HG03439 (cell line): ENCODE measurements around the gene TSG101.

Experiments
- ATAC-seq: cut with Tn5 transposase; IDR thresholded peaks from one replicate; pipeline ENCODE4 v1.9.1; 2021; ENCODE audit warnings: mild to moderate bottlenecking, moderate library complexity; ENCODE audit not compliant: unreplicated experiment

Gene TSG101

DNA sequence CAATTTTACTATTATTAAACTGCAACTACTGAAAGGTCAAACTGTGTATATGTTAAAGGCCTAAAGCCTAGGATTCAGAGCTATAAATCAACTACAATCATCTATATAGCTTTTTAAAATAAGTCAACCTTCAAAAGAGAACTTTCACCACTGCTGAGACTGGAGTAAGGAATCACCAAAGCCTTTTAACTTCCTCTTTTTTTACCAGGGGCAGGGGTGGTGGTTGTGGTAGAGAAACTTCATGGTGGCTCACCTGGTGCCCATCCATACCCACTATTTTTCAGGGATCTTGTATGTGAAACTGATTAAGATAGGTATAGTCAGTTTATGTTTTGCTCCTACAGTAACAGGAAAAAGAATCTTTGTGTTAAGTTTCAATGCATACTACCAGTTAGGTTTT lies 31.5 kb downstream of the TSG101 start:
- ATAC-seq = no peak

DNA sequence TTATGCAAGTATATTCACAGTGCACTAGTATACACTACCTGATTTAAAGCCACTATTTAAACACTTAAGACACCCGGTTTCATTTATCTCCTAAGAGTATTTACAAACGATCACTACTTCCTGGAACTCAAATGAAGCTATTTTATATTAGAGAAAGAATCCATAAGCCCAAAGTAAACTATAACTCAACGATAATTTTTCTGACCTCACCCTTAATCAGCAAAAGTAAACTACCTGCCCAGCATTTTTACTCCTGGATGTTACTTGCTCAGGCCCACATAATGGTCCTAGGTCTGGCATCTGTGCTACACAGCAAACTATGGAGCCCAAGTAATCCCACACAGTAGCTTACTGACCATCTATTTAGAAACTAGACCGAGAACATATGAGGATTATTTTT lies 33.4 kb downstream of the TSG101 start:
- ATAC-seq = no peak

DNA sequence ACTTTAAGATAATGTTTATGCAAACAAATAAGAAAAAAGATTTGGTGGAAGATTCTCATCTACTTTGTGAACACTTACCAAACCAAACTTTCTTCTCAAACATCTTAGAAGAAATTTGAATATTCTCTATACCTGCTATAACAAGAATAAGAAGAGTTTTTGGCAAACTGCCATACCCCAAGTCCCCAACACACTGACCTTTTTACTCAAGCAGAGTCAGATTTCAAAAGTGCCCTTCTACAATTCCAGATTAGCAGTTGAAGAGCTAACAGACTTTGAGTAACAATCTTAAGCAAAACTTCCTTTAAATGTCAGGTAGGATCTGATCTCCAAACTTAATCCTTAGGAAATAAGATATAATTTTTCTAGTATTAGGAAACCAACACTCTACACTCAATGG lies 33.9 kb downstream of the TSG101 start:
- ATAC-seq = no peak

DNA sequence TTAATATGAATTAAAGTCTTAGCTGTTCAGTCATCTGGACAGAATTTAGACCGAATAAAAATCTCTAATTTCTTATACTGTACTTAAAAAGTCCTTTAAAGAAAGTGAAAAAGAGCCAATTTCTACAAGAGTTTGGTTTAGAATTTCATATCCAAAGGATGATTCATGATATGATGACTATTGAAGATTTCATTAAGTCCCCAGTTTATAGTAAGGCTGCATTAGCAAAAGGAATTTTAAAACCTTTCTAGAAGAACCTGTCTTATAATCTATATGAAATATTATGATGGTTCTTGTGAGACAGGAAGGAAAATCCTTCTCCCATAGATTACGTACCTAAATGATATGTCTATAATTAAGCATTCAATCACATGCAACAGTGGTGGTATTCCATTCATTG lies 34.8 kb downstream of the TSG101 start:
- ATAC-seq = no peak

DNA sequence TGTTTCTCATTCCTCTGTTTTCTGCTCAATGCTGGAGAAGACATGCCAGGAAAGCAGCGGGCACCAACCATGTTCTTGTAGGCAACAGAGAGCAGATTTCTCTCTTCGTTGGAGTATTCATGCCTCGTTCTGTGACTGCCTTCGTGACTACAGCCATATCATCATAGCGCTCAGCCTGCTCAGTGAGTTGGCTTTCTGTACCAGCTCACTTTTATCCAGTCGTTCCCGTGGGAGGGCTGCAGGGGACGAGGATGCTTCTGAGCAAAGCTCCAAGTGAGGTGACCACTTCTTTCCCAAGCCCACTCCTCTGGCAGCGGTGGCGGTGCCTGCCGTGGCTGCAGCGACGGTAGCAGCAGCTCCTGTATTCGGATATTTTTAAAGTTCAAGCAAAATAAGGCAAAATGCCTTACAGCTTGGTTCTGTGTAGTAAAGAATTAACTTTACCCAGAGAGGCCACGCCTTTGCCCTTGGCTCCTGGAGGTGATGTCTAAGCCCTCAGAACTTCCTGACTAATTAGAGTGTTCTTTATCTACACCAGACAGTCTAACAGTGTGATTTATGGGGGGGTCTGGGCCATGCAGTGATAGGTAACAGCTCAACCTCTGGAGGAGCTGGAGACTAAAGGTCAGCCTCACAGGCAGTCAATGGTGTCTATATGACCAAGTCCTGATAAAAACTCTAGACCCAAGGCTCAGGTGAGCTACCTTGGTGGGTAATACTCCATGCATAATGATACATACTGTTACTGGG lies 35.8 kb downstream of the TSG101 start:
- ATAC-seq = no peak

DNA sequence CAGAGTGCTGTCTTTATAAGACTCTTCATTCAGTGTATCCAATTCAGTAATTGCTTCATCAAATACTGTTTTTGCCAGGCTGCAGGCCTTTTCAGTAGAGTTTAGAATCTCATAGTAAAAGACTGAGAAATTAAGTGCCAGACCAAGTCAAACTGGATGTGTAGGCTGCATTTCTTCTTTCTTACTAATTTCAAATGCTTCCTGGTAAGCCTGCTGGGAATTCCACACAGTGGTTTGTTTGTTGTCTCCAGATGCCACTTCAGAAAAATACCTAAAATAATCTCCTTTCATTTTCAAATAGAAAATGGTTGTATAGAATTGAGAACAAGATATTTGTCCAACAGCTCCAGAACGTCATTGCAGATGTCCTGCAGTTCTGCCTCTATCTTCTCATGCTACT lies 36.4 kb downstream of the TSG101 start:
- no peak for ATAC-seq

DNA sequence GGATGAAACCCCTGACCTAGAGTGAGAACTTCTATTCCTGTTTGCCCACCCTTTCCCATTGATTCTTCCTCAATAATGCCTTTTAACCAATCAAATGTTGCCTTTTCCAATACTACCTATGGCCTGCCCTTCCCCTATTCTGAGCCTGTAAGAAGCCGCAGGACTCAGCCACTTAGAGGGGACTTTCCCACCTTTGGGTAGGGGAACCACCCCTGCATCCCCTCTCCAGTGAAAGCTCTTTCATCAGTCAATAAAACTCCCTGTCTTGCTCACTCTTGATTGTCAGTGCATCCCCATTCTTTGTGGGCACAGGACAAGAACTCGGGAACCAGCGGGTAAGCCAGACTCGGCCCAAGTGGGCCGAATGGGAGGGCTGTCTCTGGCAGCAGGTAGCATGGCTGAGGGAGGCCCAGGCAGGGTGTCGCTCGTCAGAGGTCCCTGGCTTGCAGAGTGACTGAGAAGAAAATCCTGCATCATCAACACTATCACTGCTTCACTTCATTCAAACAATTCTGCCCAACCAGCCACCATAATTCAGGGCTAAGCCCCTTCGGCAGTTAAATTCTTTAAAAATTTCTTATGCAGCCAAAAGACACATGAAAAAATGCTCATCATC lies 40.7 kb downstream of the TSG101 start:
- no peak for ATAC-seq

DNA sequence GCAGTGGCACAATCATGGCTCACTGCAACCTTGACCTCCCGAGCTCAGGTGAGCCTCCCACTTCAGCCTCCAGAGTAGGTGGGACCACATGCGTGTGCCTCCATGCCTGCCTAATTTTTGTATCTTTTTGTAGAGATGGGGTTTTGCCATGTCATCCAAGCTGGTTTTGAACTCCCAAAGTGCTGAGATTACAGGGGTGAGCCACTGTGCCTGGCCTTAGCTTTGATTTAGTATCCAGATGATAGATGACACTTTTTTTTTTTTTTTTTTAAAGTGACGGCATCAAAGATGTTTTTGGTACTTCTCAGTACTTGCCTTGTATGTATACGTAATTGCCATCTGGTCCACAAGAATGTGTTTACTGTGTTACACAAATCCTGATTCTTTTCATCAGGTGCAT lies 47.7 kb downstream of the TSG101 start:
- no peak for ATAC-seq

DNA sequence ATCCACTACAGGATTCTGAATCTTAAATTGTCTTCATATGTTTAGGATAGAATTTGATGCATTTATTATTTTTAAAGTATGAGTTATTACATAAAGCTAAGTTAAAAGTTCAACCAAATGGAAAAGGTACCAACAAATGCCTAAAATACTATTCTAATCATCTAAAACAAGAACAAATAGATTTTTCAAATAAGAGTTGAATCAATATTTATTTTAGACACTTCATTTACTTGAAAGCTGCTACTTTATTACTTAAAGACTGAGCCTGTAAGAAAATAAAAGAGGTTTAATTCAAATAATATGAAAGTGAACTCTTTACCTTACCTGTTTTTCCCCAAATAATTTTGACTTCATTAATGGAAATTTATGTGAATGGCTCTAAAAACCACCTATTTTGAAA lies 54.2 kb downstream of the TSG101 start:
- no peak for ATAC-seq

DNA sequence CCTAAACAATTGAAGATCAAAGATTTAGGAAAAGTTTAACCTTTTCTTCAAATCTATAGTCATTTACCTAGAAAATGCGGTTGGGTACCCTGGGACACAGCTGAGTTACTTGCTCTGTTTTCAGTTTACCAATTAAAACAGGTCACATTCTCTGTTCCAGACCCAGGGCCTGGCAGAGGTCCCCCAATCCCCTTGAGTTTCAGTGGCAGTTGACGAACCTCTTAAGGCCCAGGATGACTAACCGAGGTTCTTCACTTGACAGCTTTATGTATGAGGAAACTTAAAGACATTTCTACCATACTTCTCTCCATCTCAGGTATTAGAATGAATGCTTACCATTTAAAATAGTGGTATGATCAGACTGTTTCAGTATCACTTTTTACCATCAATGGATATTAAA lies 54.7 kb downstream of the TSG101 start:
- no peak for ATAC-seq

DNA sequence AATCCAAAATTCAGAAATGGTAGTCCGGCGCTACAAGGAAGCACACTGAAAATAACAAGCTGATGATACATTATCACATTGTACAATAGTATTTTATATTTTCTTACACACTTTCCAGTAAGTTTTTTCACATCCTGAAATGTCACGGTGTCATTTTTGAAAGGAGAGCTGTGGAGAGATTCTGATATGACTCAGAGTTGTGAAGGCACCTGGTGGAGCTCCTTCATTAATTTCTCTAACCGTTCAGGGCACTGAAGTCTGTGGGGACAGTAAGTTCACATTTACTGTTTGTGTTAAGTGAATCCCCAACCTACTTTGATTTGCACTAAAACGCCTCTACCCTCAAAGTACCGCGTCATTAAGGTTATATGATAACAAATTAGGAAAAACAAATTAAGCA lies 57.8 kb downstream of the TSG101 start:
- no peak for ATAC-seq

DNA sequence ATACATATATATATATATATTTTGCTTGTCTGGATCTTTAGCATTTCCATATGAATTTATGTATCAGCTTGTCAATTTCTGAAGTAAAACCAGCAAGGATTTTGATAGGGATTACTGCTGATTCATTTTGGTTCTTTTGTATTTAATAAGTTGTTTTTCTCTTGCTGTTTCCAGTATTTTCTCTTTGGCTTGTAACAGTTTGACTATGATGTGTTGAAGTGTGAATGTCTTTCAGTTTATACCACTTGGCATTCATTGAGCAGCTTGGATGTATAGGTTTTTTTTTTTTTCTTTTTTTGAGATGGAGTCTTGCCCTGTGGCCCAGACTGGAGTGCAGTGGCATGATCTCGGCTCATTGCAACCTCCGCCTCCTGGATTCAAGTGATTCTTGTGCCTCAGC lies 58.7 kb downstream of the TSG101 start:
- no peak for ATAC-seq

DNA sequence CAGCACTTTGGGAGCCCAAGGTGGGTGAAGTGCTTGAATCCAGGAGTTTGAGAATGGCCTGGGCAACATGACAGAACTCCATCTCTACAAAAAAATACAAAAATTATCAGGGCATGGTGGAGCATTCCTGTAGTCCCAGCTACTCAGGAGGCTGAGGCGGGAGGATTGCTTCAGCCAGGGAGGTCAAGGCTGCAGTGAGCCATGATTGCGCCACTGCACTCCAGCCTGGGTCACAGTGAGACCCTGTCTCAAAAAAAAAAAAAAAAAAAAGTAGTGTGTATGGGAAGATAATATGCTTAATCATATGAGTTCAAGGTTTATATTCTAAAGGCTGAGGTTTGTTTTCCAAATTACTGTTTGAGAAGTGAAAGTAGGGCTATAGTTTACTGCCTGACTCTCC lies 60.3 kb downstream of the TSG101 start:
- no peak for ATAC-seq

DNA sequence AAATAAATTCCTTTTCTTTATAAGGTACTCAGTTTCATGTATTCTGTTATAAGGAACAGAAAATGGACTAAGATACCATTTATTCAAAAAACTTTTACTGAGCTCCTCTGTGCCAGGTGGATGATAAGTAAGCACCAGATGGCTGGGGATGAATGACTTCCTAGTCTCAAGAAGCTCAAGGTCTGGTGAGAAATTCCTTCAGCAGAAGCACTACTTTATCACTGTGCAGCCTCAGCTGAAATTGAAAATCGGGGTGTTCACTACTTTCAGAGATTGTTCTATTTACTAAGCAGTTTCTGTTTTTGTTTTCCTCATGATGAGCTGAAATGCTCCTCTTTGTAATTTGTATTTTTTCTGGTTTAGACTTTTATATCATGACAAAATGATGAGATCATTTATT lies 63.3 kb downstream of the TSG101 start:
- no peak for ATAC-seq

DNA sequence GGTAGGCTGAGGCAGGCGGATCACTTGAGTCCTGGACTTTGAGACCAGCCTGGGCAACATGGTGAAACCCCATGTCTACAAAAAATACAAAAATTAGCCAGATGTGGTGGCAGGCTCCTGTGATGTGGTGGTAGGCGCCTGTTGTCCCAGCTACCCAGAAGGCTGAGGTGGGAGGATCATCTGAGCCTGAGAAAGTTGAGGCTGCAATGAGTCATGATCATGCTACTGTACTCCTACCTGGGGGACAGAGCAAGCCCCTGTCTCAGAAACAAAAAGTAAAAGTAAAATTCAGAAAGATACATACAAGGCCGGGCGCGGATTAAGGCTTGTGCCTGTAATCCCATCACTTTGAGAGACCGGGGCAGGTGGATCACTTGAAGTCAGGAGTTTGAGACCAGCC lies 64.8 kb downstream of the TSG101 start:
- ATAC-seq = no peak

DNA sequence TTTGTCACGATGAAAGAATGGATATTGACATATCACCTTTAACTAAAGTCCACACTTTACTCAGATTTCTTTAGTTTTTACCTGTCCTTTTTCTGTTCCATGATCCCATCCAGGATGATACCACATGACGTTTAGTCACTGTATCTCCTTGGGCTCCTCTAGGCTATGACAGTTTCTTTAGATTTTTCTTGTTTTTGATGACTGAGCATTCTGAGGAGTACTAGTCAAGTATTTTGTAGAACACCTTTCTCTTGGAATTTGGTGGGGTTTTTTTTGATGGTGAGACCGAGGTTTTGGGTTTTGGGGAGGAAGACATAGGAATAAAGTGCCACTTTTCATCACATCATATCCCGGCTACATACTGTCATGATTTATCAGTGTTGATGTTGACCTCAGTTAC lies 67.1 kb downstream of the TSG101 start:
- ATAC-seq = no peak

DNA sequence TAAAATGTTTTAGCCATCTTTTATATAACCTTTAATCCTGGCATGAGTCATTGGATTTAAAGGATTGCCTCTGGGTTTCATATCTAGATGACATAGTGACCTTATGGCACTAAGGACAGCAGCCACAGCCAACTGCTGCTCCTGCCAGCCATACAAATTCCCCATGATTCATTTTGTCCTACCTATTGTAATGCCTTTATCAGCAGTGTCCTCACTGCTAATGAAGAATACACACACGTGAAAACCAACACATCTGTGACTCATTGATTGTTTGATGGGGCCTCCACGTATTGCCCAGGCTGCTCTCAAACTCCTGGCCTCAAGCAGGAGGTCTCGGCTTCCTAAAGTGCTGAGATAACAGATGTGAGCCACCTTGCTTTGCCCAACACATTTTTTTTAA lies 69.3 kb downstream of the TSG101 start:
- no peak for ATAC-seq

DNA sequence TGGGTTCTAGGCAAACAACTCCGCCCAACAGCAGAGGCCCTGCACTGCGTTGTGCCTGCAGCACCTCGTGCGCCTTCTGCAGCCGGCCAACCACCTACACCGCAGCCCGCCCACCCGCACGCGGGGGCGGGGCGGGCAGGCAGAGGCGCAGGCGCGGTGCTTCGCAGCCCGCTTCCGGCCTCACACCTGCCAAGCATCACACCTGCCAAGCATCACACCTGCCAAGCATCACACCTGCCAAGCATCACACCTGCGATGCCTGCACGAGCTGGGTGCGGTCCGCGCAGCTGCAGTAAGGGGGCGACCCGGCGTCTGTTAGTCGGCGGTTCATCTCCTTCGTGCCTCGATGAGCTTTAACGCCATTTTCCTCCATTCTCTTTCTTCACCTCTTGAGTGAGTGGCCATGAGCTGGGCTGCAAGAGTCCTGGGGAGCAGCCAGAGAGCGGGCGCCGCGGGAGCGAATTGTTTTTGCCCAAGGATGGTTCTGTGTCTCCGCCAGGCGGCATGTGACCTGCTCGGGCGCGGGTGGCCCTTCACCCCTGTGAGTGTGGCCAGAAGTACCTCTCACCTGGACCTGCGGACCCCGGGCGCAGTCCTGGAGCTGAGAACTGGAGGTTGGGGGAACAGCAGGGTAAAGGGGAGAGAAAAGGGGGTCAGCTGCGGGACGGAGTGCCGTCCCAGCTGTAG lies 70.9 kb downstream of the TSG101 start, which contains the start of gene LDHAL6A:
TSS of gene LDHAL6A (plus strand) at position 171 of the 687 bp plus-strand sequence. CDS start 825 bp downstream, outside the sequence.
- ATAC-seq = no peak

DNA sequence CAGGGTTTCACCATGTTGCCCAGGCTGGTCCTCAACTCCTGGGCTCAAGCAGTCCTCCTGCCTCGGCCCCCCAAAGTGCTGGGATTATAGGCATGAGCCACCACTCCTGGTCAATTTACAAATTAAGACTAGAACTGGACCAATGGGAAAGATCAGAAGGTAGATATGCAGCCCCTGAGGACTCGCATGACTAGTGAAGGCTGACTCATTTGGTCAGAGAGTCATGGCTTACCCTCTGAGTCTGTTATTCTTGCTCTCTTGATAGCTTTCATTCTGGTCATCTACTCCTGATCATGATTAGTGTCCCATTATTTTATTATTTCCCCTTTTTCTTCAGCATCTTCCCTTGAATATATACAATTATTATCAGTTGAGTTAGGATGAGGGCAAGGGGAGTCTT lies 73.8 kb downstream of the TSG101 start:
- ATAC-seq = no peak

DNA sequence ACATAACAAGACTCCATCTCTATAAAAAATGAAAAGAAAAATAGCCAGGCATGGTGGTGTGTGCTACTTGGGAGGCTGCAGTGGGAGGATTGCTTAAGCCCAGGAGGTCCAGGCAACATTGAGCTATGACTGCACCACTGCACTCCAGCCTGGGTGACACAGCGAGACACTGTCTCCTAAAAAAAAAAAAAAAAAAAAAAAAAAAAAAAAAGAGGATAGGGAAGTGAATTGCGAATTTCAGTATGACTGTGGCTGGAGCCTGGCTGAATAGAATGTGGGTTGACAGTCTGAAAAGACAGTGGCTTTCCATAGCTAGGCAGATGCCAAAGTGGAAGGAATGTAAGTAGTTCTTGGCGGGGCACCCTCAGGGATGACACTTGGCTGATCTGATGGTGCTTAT lies 77.5 kb downstream of the TSG101 start:
- no peak for ATAC-seq

DNA sequence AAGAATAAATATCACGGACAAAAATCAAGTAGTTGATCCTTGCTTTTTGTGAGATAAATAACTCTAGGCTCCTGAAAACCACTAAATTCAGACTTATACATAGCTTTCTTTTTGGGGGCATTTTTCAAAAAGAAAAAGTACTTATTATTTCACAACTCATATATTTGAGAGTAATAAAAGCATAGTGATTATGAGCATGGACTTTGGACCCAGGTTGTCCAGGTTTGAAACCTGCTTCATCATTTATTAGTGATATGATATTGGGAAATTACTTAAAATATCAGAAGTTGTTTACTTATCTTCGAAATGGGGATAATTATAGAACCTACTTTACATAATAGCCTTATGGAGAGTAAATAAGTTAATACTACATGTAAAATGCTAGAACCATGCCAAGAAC lies 88.1 kb downstream of the TSG101 start:
- no peak for ATAC-seq
